Measurements from ENCODE around the gene TTC34.

Gene TTC34

GRCh38 chr1:2650967-2651645 is 150.4 kb downstream of the TTC34 start:
- no peak for TF ChIP-seq CTCF (IDR thresholded peaks at IDR 0.05; ENCODE audit: low read depth, low read length)
- no peak overlapping the region for H3K4me3 ChIP-seq (ENCODE audit: low read depth, low read length)

- no peak for TF ChIP-seq CTCF (IDR thresholded peaks at IDR 0.05; ENCODE audit: low read depth, low read length)
- H3K4me3 ChIP-seq (ENCODE audit: low read depth, low read length), result no peak overlapping the region
These were observed 154.7 kb downstream of the TTC34 start for GRCh38 chr1:2646837-2647236.

- no peak overlapping the region for H3K4me3 ChIP-seq (ENCODE audit: low read depth, low read length)
- no peak for TF ChIP-seq CTCF (IDR thresholded peaks at IDR 0.05; ENCODE audit: low read depth, low read length)
These were observed 155.7 kb downstream of the TTC34 start for GRCh38 chr1:2645776-2646175.

- no peak for TF ChIP-seq CTCF (IDR thresholded peaks at IDR 0.05; ENCODE audit: low read depth, low read length)
- no peak overlapping the region for H3K4me3 ChIP-seq (ENCODE audit: low read depth, low read length)
These were observed 156.3 kb downstream of the TTC34 start for GRCh38 chr1:2645143-2645542.

- no peak for TF ChIP-seq CTCF (IDR thresholded peaks at IDR 0.05; ENCODE audit: low read depth, low read length)
- H3K4me3 ChIP-seq (ENCODE audit: low read depth, low read length), result no peak overlapping the region
These were observed 156.8 kb downstream of the TTC34 start for GRCh38 chr1:2644591-2645101.

GRCh38 chr1:2644171-2644570 is 157.3 kb downstream of the TTC34 start:
- TF ChIP-seq CTCF (IDR thresholded peaks at IDR 0.05; ENCODE audit: low read depth, low read length), result no peak
- no peak overlapping the region for H3K4me3 ChIP-seq (ENCODE audit: low read depth, low read length)

- TF ChIP-seq CTCF (IDR thresholded peaks at IDR 0.05; ENCODE audit: low read depth, low read length), result no peak
- H3K4me3 ChIP-seq (ENCODE audit: low read depth, low read length), result peak overlapping the region; percentile 87
These were observed 157.9 kb downstream of the TTC34 start for GRCh38 chr1:2643414-2644077.
